HCT116 (cell line): Measurements from ENCODE around the gene POLD1.
"Not testable (repeated sequence)": the region's sequence is repeated elsewhere in the genome, so short reads cannot be mapped to it uniquely, and the experiment has no call there.

ENCODE experiments used
- FOSL1 ChIP-seq: IDR thresholded peaks from 2 replicates; pipeline ENCODE4 v1.6.1; 2012; ENCODE audit warnings: low read depth
- SP1 ChIP-seq: IDR thresholded peaks from 2 replicates; pipeline ENCODE4 v1.6.1; 2012; ENCODE audit warnings: low read depth

DNA sequence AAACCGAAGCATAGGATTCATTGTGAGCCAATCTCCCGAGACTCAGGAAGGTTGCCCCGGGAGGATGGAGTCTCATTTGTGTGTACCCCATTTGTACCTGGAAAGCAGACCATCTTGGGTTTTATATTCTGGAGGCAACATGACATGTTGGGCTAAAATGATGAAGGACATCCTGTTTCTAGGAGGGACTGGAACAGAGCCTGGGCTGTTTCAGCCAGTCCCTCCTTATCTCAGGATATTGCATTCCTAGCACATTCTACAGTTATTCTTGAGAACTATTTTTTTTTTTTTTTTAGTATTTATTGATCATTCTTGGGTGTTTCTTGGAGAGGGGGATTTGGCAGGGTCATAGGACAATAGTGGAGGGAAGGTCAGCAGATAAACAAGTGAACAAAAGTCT is 6.1 kb downstream of the POLD1 start:
- TF ChIP-seq SP1, FOSL1: not testable (repeated sequence)
